Measurements from ENCODE around the gene TM4SF18.

DNA sequence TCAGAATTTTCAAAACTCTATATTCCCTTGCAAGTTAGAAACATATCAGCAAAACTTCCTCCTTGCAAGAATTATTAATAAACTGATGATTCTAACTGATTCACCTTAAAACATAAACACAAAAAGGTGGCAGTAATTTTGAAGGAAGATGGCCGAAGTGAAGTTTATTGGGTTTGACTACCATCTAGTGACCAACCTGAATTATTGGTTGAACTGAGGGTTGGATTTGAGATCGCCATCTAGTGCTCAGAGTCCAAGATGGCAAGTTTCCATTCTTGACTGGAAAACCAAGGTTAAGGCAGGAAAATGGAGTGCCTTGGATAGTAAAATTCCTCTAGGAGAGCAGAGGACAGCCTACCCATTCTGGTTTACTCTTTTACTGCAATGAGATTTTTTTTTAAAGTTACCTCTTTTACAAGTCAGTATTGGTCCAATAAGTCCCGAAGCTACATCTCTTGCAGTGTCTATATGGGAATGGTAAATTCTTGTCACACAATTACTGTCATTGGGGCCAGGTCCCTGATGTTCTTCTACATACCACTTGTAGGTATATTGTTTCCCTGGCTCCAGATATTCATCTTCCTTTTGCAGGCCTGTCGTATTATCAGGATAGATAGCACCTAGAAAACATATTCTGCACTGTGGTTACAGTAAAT, 60.2 kb downstream of the TM4SF18 start:
- TF ChIP-seq POLR2AphosphoS5 (IDR thresholded peaks at IDR 0.05) (peak in 1 of 3 donors; percentile 16), POLR2A (IDR thresholded peaks at IDR 0.05) (no peak)
- TF ChIP-seq, protein P1, sequence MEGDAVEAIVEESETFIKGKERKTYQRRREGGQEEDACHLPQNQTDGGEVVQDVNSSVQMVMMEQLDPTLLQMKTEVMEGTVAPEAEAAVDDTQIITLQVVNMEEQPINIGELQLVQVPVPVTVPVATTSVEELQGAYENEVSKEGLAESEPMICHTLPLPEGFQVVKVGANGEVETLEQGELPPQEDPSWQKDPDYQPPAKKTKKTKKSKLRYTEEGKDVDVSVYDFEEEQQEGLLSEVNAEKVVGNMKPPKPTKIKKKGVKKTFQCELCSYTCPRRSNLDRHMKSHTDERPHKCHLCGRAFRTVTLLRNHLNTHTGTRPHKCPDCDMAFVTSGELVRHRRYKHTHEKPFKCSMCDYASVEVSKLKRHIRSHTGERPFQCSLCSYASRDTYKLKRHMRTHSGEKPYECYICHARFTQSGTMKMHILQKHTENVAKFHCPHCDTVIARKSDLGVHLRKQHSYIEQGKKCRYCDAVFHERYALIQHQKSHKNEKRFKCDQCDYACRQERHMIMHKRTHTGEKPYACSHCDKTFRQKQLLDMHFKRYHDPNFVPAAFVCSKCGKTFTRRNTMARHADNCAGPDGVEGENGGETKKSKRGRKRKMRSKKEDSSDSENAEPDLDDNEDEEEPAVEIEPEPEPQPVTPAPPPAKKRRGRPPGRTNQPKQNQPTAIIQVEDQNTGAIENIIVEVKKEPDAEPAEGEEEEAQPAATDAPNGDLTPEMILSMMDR (IDR thresholded peaks at IDR 0.05) = peak; percentile 84 to 98 (median 95)

Data from breast epithelium (tissue), 3 donors.